GM12892 (cell line): ENCODE results near the gene DMXL2.

Experiments used
- POLR2A ChIP-seq: IDR thresholded peaks from 2 replicates; pipeline ENCODE4 v1.6.1; 2011; ENCODE audit warnings: low read depth, low read length, control low read depth
- POLR2AphosphoS5 ChIP-seq: IDR thresholded peaks from 2 replicates; pipeline ENCODE4 v1.6.1; 2011; ENCODE audit warnings: low read depth, low read length, control low read depth

- TF ChIP-seq POLR2A = no peak
- TF ChIP-seq POLR2AphosphoS5 = no peak
Observed at GRCh38 chr15:51613951-51614350, 8.6 kb downstream of the DMXL2 start.
